Measurements from ENCODE around the gene ATP6AP2.
"Not testable (repeated sequence)": the region's sequence is repeated elsewhere in the genome, so short reads cannot be mapped to it uniquely, and the experiment has no call there.

The ATP6AP2 gene

GRCh38 chrX:40573763-40574162, 7.0 kb upstream of the ATP6AP2 start:
- DNase-seq (ENCODE audit: insufficient read length, low spot score) (no peak), FAIRE-seq (peak; percentile 97)

DNA sequence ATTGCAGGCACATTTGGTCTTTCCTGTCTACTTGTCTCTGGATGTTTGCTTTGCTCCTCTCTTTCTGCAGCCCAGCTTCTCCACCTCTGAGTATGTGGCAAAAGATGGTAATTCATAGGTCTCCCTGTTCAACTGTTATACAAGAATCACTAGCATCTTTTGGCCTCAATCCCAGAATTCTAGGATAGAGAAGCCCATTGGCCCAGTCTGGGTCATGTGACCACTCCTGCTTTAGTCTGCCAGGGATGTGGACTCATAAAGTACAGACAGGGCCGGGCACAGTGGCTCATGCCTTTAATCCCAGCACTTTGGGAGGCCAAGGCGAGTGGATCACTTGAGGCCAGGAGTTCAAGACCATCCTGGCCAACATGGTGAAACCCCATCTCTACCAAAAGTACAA, 5.4 kb upstream of the ATP6AP2 start:
- DNase-seq (ENCODE audit: insufficient read length, low spot score); FAIRE-seq: not testable (repeated sequence)

DNA sequence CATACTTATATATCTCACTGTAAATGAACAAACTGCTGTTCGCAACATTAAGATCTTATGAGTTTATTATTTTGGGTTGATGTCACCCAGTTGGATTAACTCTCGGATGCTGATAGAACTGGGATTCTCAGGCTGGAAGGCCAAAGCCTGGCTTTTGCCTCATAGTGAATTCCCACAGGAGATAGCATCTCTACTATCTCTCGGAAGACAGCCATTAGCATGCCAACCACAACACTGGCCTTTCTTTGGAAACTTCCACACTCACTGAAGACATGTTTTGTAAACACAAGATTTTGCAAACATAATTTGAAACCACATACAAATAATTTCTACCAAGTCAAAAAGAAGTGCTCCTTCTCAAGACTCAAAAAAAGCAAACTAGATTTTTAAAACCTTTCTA, 4.5 kb upstream of the ATP6AP2 start:
- no peak for DNase-seq (ENCODE audit: insufficient read length, low spot score)
- no peak for FAIRE-seq

DNA sequence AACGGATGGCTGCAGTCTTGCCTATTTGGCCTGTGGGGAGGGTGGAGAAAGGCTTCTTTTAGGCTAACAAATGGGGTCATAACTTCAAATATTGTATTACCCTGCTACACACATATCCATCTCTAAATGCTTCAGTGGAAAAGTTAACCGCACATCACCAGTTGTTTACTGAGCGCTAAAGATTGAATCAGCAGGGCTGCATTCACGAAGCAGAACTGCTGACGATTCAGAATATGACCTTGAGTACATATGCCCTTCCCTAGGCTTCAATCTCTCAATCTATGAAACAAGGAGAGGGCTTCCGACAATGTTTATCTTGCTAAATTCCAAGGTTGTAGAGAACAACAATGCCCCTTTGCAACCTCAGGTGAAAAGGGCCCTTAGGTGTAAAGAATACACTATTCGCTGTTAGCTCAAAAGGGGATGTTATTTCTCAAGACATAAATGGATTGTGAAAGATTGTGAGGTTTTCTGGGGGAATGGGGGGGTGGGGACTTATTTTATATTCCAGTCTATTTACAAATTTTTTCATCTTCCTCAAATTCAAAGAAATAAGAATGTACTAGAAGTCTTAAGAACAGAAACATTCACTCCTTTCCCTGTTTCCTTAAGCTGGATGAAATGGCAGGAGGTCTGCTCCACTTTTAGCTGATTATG, 2.6 kb upstream of the ATP6AP2 start:
- DNase-seq (ENCODE audit: insufficient read length, low spot score) (no peak), FAIRE-seq (no peak)

DNA sequence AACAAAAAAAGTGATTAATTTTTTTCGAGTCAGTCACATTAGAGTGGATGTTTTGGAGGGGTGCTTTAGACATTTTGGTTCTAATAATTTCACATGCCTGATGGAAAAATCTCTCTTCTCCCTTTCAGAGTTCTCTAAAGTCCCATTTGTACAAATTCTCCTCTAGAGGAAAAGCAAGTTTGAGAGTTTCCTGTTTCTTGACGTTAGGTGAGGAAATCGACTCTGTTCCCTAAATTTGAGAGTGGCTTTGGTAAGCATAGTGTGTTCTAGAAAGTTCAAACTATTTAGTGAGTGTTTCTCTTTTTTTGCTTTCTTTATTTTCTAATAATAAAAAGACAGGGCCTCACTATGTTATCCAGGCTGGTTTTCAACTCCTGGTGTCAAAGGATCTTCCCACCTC, 1.6 kb upstream of the ATP6AP2 start:
- no peak for DNase-seq (ENCODE audit: insufficient read length, low spot score)

DNA sequence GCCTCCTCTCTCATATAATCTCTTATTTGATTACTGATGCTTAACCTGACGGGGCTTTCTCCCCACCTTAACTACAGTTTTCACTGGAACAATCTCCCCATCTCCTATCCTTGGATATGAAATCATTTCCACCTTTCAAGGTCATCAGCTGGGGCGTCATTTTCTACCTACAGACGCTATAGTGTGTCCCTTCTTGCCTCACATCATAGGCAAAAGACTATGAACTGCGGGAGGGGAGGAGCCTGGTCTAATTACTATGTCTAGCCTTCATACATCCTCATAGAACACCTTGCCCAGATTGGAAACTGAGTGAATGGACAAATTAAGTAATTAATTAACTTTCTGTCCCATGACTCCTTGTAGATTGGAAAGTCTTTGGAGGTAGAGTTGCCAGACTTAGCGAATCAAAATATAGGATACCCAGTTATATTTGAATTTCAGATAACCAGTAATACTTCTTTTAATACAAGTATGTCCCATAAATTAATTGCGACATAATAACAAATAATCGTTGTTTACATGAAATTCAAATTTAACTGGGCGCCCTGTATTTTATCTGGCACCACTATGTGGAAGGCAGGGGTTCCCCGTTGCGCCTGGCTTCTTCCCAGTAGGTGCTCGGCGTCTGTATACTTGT, 752 bp upstream of the ATP6AP2 start:
- DNase-seq (ENCODE audit: insufficient read length, low spot score) (no peak), FAIRE-seq (no peak)

More for the DNA sequence above, 1.6 kb upstream of the ATP6AP2 start:
- FAIRE-seq = no peak

GRCh38 chrX:40581336-40581920, 658 bp downstream of the ATP6AP2 start:
- FAIRE-seq (no peak), DNase-seq (ENCODE audit: insufficient read length, low spot score) (no peak)

GRCh38 chrX:40582178-40582577, 1.4 kb downstream of the ATP6AP2 start:
- FAIRE-seq; DNase-seq (ENCODE audit: insufficient read length, low spot score): not testable (repeated sequence)

GRCh38 chrX:40582811-40583210, 2.0 kb downstream of the ATP6AP2 start:
- FAIRE-seq = peak; percentile 14
- DNase-seq (ENCODE audit: insufficient read length, low spot score) = no peak

DNA sequence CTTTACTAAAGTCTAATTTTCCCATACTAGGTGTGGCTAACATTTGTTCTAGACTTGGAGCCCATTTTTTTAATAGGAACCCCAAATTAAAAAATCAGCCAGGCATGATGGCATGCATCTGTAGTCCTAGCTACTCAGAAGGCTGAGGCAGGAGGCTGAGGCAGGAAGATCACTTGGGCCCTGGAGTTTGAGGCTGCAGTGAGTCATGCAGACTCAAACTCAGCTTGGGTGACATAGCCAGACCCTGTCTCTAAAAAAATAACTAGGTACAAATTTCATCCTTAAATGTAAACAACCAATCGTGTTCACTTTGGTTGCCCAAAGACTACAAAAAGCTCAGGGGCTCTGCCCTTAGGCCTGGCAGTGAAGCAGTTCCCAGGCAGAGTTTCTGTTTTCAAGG, 6.9 kb downstream of the ATP6AP2 start:
- not testable (repeated sequence) for DNase-seq (ENCODE audit: insufficient read length, low spot score); FAIRE-seq

DNA sequence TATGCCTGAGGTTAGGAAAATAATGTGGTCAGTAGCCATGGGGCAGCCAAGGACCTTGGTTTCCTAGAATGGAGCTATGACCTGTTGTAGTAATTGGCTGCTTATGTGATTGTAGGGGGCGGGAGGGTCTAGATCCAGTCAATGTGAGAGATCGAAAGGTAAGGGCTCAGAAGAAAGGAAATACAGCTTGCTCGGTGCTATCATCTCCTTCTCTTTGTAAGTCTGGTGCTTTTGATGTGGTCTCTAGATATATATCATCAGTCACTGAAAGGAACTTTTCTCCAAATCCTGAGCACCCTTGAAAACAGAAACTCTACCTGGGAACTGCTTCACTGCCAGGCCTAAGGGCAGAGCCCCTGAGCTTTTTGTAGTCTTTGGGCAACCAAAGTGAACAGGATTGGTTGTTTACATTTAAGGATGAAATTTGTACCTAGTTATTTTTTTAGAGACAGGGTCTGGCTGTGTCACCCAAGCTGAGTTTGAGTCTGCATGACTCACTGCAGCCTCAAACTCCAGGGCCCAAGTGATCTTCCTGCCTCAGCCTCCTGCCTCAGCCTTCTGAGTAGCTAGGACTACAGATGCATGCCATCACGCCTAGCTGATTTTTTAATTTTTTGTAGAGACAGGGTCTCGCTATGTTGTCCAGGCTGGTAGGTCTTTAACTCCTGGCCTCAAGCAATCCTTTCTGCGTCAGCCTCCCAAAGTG, 9.0 kb downstream of the ATP6AP2 start:
- not testable (repeated sequence) for FAIRE-seq; DNase-seq (ENCODE audit: insufficient read length, low spot score)

DNA sequence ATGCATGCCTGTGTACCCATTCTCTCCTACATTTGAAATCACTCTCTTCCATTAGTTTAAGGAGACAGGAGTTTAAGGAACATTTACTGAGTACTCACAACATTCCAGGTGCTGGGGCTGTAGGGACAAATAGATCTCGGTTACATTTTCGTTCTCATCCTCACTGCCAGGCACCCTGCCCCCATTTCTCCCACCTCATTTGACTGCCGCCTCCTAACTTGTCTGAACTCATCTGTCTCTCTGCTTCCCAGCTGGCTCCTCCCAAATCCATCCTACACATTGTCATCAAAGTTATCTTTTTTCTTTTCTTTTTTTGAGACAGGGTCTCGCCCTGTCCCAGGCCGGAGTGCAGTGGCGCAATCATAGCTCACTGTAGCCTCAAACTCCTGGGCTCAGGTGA, 22.7 kb downstream of the ATP6AP2 start:
- no peak for FAIRE-seq
- no peak for DNase-seq (ENCODE audit: insufficient read length, low spot score)

DNA sequence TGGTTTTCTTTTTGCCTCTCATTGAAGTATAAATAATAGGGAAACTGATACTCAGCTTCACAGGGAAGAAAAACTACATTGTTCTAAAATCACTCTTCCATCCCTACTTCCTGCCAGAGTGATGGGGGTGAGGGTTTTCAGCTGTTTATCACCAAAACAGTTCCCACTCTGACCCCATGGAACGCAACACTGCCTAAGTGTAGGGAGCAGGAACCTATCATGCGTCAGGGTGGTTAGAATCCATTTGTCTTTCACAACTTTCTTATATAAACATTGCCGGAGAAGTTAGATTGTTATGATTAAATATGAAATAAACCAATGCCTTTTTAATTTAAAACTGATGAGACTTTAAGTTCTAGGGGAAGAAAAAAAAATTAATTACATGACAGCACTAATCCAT, 26.6 kb downstream of the ATP6AP2 start:
- peak; percentile 66 for FAIRE-seq
- no peak for DNase-seq (ENCODE audit: insufficient read length, low spot score)

DNA sequence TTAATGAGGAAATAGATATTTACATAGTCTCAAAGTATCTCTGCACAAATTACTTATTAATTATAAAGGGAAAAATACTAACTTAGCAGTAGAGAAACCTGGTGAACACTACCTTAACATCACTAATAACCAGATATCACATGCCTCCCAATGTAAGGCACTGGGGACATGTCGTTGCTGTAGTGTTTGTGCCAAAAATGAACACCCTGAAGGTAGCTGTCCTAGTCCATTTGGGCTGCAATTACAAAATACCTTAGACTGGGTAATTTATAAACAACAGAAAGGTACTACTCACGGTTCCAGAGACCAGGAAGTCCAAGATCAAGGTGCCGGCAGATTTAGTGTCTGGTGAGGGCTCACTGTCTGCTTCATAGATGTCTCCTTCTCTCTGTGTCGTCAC, 31.7 kb downstream of the ATP6AP2 start:
- no peak for FAIRE-seq

GRCh38 chrX:40615976-40616375, 35.2 kb downstream of the ATP6AP2 start:
- FAIRE-seq = no peak
- DNase-seq (ENCODE audit: insufficient read length, low spot score) = no peak

More for the DNA sequence above, 31.7 kb downstream of the ATP6AP2 start:
- no peak for DNase-seq (ENCODE audit: insufficient read length, low spot score)

- no peak for FAIRE-seq
- DNase-seq (ENCODE audit: insufficient read length, low spot score) = no peak
Observed at GRCh38 chrX:40617566-40617965, 36.8 kb downstream of the ATP6AP2 start.

- DNase-seq (ENCODE audit: insufficient read length, low spot score) = no peak
- no peak for FAIRE-seq
Observed at GRCh38 chrX:40622479-40623138, 41.8 kb downstream of the ATP6AP2 start.

DNA sequence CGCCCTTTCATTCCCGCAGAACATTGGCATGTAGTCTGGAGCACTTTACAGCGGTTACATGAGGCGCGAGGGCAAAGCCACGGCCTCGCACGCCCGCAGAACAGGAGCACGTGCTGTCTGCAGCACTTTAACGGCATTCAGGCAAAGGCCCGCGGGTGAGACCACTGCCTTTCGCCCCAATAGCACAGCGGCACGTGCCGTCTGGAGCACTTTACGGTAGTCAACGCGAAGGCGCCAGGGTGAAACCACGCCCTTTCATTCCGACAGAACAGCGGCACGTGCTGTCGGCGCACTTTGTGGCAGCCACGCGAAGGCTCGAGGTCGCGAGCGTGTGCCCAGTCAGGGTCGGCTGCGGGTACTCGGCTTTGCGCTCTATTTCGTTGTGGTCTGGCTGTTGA, 42.4 kb downstream of the ATP6AP2 start, which contains the start of gene MPC1L:
TSS of gene MPC1L (plus strand) at position 290 of the 398 bp plus-strand sequence. CDS start 138 bp downstream, outside the sequence.
- no peak for DNase-seq (ENCODE audit: insufficient read length, low spot score)
- FAIRE-seq = no peak

- FAIRE-seq = no peak
Observed at GRCh38 chrX:40623665-40624064, 42.9 kb downstream of the ATP6AP2 start.

GRCh38 chrX:40625294-40625693, 44.5 kb downstream of the ATP6AP2 start:
- no peak for DNase-seq (ENCODE audit: insufficient read length, low spot score)
- no peak for FAIRE-seq

More at GRCh38 chrX:40623665-40624064, 42.9 kb downstream of the ATP6AP2 start:
- DNase-seq (ENCODE audit: insufficient read length, low spot score) = no peak

DNA sequence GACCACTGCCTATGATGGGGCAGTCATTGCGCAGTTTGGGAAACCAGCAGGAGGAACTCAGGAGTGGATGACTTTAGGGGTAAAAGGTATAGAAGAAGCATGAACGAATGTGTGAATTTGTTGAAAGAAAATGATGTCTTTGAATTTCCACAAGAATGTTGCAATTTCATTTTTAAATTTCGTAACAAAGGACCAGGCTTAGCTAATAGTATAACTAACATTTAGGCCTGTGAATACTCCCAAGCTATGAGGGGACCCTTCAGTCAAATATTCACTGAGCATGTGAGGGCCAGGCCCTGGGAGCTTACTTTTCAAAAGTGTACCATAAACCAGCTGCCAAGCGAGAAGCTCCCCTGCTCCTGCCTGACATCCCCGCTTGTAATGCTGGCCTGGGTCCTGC, 47.7 kb downstream of the ATP6AP2 start:
- DNase-seq (ENCODE audit: insufficient read length, low spot score) (no peak), FAIRE-seq (no peak)

Data from GM19239 (cell line).